H9 (cell line): ENCODE results near the gene CFAP61. TPM values are rescaled to one million over a fixed set of nuclear protein-coding genes. Genes with fewer than 3 reads are reported as not detected.
A peak's percentile ranks its signal among the peaks of the same experiment; 100 is the strongest.

ENCODE experiments used
- DNase-seq: peaks from one replicate; pipeline ENCODE4 v3.0.0-alpha.2; 2017
- H2AFZ ChIP-seq: one replicate; pipeline ENCODE4 v1.6.1; 2013; ENCODE audit warnings: mild to moderate bottlenecking, low read length, control low read depth, moderate library complexity
- H2AK5ac ChIP-seq: 2 replicates; pipeline ENCODE4 v1.6.1; 2013; ENCODE audit warnings: low read length, control low read depth, mixed read lengths; ENCODE audit not compliant: insufficient read length
- H2BK120ac ChIP-seq: one replicate; pipeline ENCODE4 v1.6.1; 2013; ENCODE audit warnings: low read depth, mild to moderate bottlenecking, low read length, control low read depth, inconsistent platforms; ENCODE audit not compliant: poor library complexity, severe bottlenecking
- H2BK12ac ChIP-seq: 2 replicates; pipeline ENCODE4 v1.6.1; 2013; ENCODE audit warnings: low read length, control low read depth, mixed read lengths, low read depth; ENCODE audit not compliant: insufficient read length
- H2BK15ac ChIP-seq: 2 replicates; pipeline ENCODE4 v1.6.1; 2013; ENCODE audit warnings: low read depth, low read length, control low read depth
- H2BK20ac ChIP-seq: one replicate; pipeline ENCODE4 v1.6.1; 2013; ENCODE audit warnings: low read depth, mild to moderate bottlenecking, low read length, control low read depth, inconsistent platforms; ENCODE audit not compliant: poor library complexity, severe bottlenecking
- H2BK5ac ChIP-seq: 2 replicates; pipeline ENCODE4 v1.6.1; 2013; ENCODE audit warnings: low read length, control low read depth, mixed read lengths; ENCODE audit not compliant: insufficient read length
- H3K14ac ChIP-seq: 2 replicates; pipeline ENCODE4 v1.6.1; 2013; ENCODE audit warnings: low read length, control low read depth; ENCODE audit not compliant: insufficient read depth
- H3K18ac ChIP-seq: 2 replicates; pipeline ENCODE4 v1.6.1; 2013; ENCODE audit warnings: low read depth, mild to moderate bottlenecking, mixed read lengths, low read length, control low read depth; ENCODE audit not compliant: insufficient read length
- H3K23ac ChIP-seq: 2 replicates; pipeline ENCODE4 v1.6.1; 2013; ENCODE audit warnings: low read length, control low read depth, mixed read lengths, low read depth; ENCODE audit not compliant: insufficient read length
- H3K23me2 ChIP-seq: 2 replicates; pipeline ENCODE4 v1.6.1; 2013; ENCODE audit warnings: low read depth, mild to moderate bottlenecking, mixed read lengths, low read length, control low read depth; ENCODE audit not compliant: insufficient read length, poor library complexity, severe bottlenecking
- H3K27ac ChIP-seq: 2 replicates; pipeline ENCODE4 v1.5.1; 2013; ENCODE audit warnings: low read length, control low read depth, mixed read lengths, low read depth; ENCODE audit not compliant: insufficient read length
- H3K27me3 ChIP-seq: 2 replicates; pipeline ENCODE4 v1.6.1; 2013; ENCODE audit warnings: low read length, control low read depth, inconsistent platforms; ENCODE audit not compliant: insufficient read depth
- H3K4ac ChIP-seq: 2 replicates; pipeline ENCODE4 v1.6.1; 2013; ENCODE audit warnings: low read depth, mild to moderate bottlenecking, control low read depth, inconsistent platforms, low read length, moderate library complexity
- H3K4me1 ChIP-seq: 2 replicates; pipeline ENCODE4 v1.6.1; 2013; ENCODE audit warnings: low read length, control low read depth, inconsistent platforms; ENCODE audit not compliant: insufficient read depth
- H3K4me2 ChIP-seq: 2 replicates; pipeline ENCODE4 v1.6.1; 2013; ENCODE audit warnings: low read length, control low read depth, mixed read lengths; ENCODE audit not compliant: insufficient read length, insufficient read depth
- H3K56ac ChIP-seq: 2 replicates; pipeline ENCODE4 v1.6.1; 2013; ENCODE audit warnings: low read depth, mild to moderate bottlenecking, mixed read lengths, low read length, control low read depth; ENCODE audit not compliant: insufficient read length
- H3K79me1 ChIP-seq: 2 replicates; pipeline ENCODE4 v1.6.1; 2013; ENCODE audit warnings: low read depth, mild to moderate bottlenecking, moderate library complexity, low read length, control low read depth, inconsistent platforms; ENCODE audit not compliant: insufficient read depth, poor library complexity, severe bottlenecking
- H3K79me2 ChIP-seq: 2 replicates; pipeline ENCODE4 v1.6.1; 2013; ENCODE audit warnings: low read length, control low read depth, inconsistent platforms; ENCODE audit not compliant: insufficient read depth
- H3K9ac ChIP-seq: 2 replicates; pipeline ENCODE4 v1.6.1; 2013; ENCODE audit warnings: low read length, control low read depth, mixed read lengths; ENCODE audit not compliant: insufficient read length; ENCODE audit errors: extremely low read depth
- H3K9me3 ChIP-seq: one replicate; pipeline ENCODE4 v1.6.1; 2013; ENCODE audit warnings: low read depth, low read length, inconsistent platforms; ENCODE audit not compliant: control insufficient read depth
- H3T11ph ChIP-seq: one replicate; pipeline ENCODE4 v1.6.1; 2013; ENCODE audit warnings: mild to moderate bottlenecking, low read length, control low read depth, inconsistent platforms
- H4K20me1 ChIP-seq: one replicate; pipeline ENCODE4 v1.6.1; 2013; ENCODE audit not compliant: control insufficient read depth, insufficient read length, insufficient read depth
- H4K5ac ChIP-seq: 2 replicates; pipeline ENCODE4 v1.6.1; 2013; ENCODE audit warnings: low read depth, mild to moderate bottlenecking, mixed read lengths, low read length, control low read depth; ENCODE audit not compliant: insufficient read length
- H4K8ac ChIP-seq: replicated peaks from 2 replicates; pipeline ENCODE4 v1.6.1; 2013; ENCODE audit warnings: low read length, control low read depth, mixed read lengths, low read depth; ENCODE audit not compliant: insufficient read length
- H4K91ac ChIP-seq: 2 replicates; pipeline ENCODE4 v1.6.1; 2013; ENCODE audit warnings: low read depth, mild to moderate bottlenecking, moderate library complexity, mixed read lengths, low read length, control low read depth; ENCODE audit not compliant: insufficient read length
- H3K27ac Mint-ChIP-seq, 3 experiments: 2 replicates in 2 of 3; 3 replicates in 1 of 3; pipeline ENCODE4 v1.8.0; 2020 to 2021; ENCODE audit warnings: mixed read lengths in 3 of 3, mild to moderate bottlenecking in 1 of 3, moderate library complexity in 1 of 3
- H3K27me3 Mint-ChIP-seq: 2 replicates; pipeline ENCODE4 v1.8.0; 2021; ENCODE audit warnings: low read depth, mild to moderate bottlenecking, moderate library complexity, mixed read lengths
- H3K36me3 Mint-ChIP-seq, 3 experiments: 2 replicates in 2 of 3; 3 replicates in 1 of 3; pipeline ENCODE4 v1.8.0; 2020 to 2021; ENCODE audit warnings: low read depth in 3 of 3, mixed read lengths in 3 of 3; ENCODE audit not compliant: insufficient read depth in 1 of 3
- H3K4me1 Mint-ChIP-seq, 2 experiments: 2 replicates each; pipeline ENCODE4 v1.8.0; 2020; ENCODE audit warnings: mixed read lengths in 2 of 2
- H3K4me3 Mint-ChIP-seq, 2 experiments: 2 replicates in 1 of 2; 3 replicates in 1 of 2; pipeline ENCODE4 v1.8.0; 2020 to 2021; ENCODE audit warnings: mild to moderate bottlenecking in 2 of 2, mixed read lengths in 2 of 2, moderate library complexity in 1 of 2
- H3K9me3 Mint-ChIP-seq, 2 experiments: 2 replicates in 1 of 2; 3 replicates in 1 of 2; pipeline ENCODE4 v1.8.0; 2020; ENCODE audit warnings: mild to moderate bottlenecking in 2 of 2, mixed read lengths in 2 of 2, moderate library complexity in 1 of 2
- CTCF ChIP-seq: fragments of 200-600 bp; sonication (generic); conservative IDR thresholded peaks from 3 replicates; pipeline ENCODE4 v1.8.0; 2021; ENCODE audit warnings: antibody characterized with exemption, mild to moderate bottlenecking
- WGBS: extraction: QIAGEN DNeasy Blood & Tissue Kit; methylation state at CpG from one replicate; pipeline ENCODE4 v1.1.7; 2013; ENCODE audit warnings: missing lambda C conversion rate, low lambda C conversion rate, mixed read lengths; ENCODE audit not compliant: insufficient read length; ENCODE audit errors: extremely low coverage; 5-methylcytosine and 5-hydroxymethylcytosine counted together
- total RNA-seq: library from RNA; stranded (reverse); gene quantifications from 2 replicates; pipeline ENCODE4 v1.2.1, GENCODE V29; 2021

CFAP61 gene
- total RNA-seq, 1 experiment from 2014 or later = 0.44 TPM

- H4K91ac ChIP-seq = no peak overlapping the region
- H3K27ac ChIP-seq = no peak overlapping the region
- no peak overlapping the region for H3K18ac ChIP-seq
- H4K8ac ChIP-seq = no peak overlapping the region
- H4K5ac ChIP-seq = no peak overlapping the region
- peaks cover 0 to 9% (median 2%) of the 10 kb centered on the region in 3 experiments; a peak in 3 of 7 replicates for H3K36me3 Mint-ChIP-seq
- TF ChIP-seq CTCF = no peak
- no peak overlapping the region for H3K23ac ChIP-seq
- DNase-seq = no peak
- no peaks in the 10 kb centered on the region for H3K79me1 ChIP-seq
- H2BK15ac ChIP-seq = no peak overlapping the region
- H3K9ac ChIP-seq = no peak overlapping the region
- H2AK5ac ChIP-seq = no peak overlapping the region
- peak overlapping the region in 1 of 3 experiments; percentile 54; a peak in 3 of 7 replicates for H3K27ac Mint-ChIP-seq
- H3K27me3 Mint-ChIP-seq = peaks cover 2% of the 10 kb centered on the region; the same call in 1 of the 2 replicates
- H2BK20ac ChIP-seq = no peak overlapping the region
- H2BK120ac ChIP-seq = no peak overlapping the region
- no peaks in the 10 kb centered on the region for H3K23me2 ChIP-seq
- no peaks in the 10 kb centered on the region for H3K9me3 ChIP-seq
- H3K4me3 Mint-ChIP-seq = no peak overlapping the region
- no peak overlapping the region for H3T11ph ChIP-seq
- peak overlapping the region; percentile 52 for H3K14ac ChIP-seq
- no peaks in the 10 kb centered on the region for H3K4me1 ChIP-seq
- no peak overlapping the region for H2BK5ac ChIP-seq
- H3K27me3 ChIP-seq = no peaks in the 10 kb centered on the region
- H2BK12ac ChIP-seq = no peak overlapping the region
- WGBS = no CpG with 5 or more reads among the region's 13 CpGs
- no peaks in the 10 kb centered on the region for H3K79me2 ChIP-seq
- H3K56ac ChIP-seq = no peak overlapping the region
- H3K4ac ChIP-seq = no peak overlapping the region
- no peaks in the 10 kb centered on the region for H3K9me3 Mint-ChIP-seq
- peaks cover 13 to 22% of the 10 kb centered on the region in 2 experiments for H3K4me1 Mint-ChIP-seq
- H4K20me1 ChIP-seq = no peaks in the 10 kb centered on the region
- H2AFZ ChIP-seq = no peak overlapping the region
- H3K4me2 ChIP-seq = no peak overlapping the region
Observed at GRCh38 chr20:20391766-20392165, 339.4 kb downstream of the CFAP61 start.
